Mucosa of rectum (tissue), 2 donors: ENCODE data around the gene SNAPC1.

Source experiments
- H3K27ac ChIP-seq, 2 donors: one replicate each; pipeline ENCODE4 v1.7.0; 2013; ENCODE audit warnings: inconsistent platforms in 2 of 2, low read depth in 2 of 2, low read length in 2 of 2
- H3K27me3 ChIP-seq, 2 donors: one replicate each; pipeline ENCODE4 v1.7.0; 2013; ENCODE audit warnings: low read length in 2 of 2; ENCODE audit not compliant: control insufficient read depth in 2 of 2, insufficient read depth in 2 of 2
- H3K36me3 ChIP-seq, 2 donors: one replicate each; pipeline ENCODE4 v1.7.0; 2013; ENCODE audit warnings: low read length in 2 of 2; ENCODE audit not compliant: control insufficient read depth in 2 of 2, insufficient read depth in 2 of 2
- H3K4me1 ChIP-seq, 2 donors: one replicate each; pipeline ENCODE4 v1.7.0; 2013; ENCODE audit warnings: low read length in 2 of 2, mild to moderate bottlenecking in 1 of 2; ENCODE audit not compliant: control insufficient read depth in 2 of 2, insufficient read depth in 2 of 2
- H3K4me3 ChIP-seq, 2 donors: one replicate each; pipeline ENCODE4 v1.7.0; 2013; ENCODE audit warnings: low read length in 2 of 2
- H3K9ac ChIP-seq, 2 donors: one replicate each; pipeline ENCODE4 v1.7.0; 2013; ENCODE audit warnings: low read length in 2 of 2, low read depth in 1 of 2, mild to moderate bottlenecking in 1 of 2
- H3K9me3 ChIP-seq, 2 donors: one replicate each; pipeline ENCODE4 v1.7.0; 2013; ENCODE audit warnings: low read length in 2 of 2; ENCODE audit not compliant: control insufficient read depth in 2 of 2
- donor health status: healthy.
- donor health status: Normal muscosa, but diverticular disease.

The SNAPC1 gene

DNA sequence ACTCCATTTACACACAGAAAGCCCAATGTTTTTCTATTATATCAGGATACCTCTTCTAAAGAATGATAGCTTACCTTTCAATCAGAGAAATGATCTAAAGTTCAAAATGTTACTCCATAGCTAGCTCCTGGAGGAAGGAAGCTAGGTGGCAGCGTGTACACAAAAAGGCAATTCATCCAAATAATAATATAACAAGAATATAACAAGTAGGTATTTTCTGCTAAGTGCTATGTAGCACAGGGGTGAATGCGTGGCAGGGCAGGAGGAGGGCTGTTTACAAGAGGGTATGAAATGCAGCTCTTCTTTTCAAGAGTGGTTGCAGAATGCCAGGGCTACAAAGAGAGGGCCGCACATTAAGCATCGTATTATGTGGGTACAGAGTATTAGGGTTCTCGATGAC is 663 bp upstream of the SNAPC1 start:
- Histone ChIP-seq H3K27ac (peak overlapping the region; percentile 88 to 93), H3K36me3 (no peaks in the 10 kb centered on the region), H3K4me1 (peaks cover 6 to 8% of the 10 kb centered on the region in 2 donors), H3K4me3 (peak overlapping the region; percentile 97 to 99), H3K27me3 (no peaks in the 10 kb centered on the region), H3K9ac (peak overlapping the region; percentile 81 to 85), H3K9me3 (no peaks in the 10 kb centered on the region)

DNA sequence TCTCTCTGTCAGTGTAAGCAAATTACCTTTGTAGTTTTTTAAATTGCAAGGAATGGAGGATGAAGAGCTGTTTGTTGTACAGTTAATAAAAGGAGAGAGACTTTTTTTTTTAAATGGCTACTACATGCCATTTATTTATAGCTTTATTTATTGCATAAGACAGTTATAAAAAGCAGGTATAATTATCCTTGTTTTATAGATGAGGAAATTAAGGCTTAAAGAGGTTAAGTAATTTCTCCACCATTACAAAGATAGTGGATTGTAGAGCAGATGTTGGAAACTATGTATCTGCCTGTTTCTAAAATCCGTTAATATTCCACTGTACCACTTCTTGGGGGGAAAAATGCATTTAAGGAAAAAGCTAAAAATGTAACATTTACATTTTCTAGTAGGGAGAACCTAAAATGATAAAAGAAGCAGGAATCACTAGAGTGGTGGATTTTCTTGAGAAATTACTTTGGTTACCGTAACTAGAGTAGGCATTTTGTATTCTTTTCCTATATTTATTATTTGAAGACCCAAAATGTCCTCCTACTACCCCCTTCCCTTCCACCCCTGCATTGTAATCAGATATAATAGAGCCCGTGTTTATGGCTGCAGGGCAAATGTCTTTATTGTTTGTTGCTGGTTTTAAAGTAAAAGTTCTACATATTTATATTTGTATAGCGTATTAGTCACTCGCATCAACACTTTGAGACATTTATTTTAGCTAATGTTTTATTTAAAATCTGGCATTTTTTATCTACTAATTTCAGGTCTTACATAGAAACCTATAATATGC is 2.3 kb downstream of the SNAPC1 start:
- Histone ChIP-seq H3K36me3 (peaks cover 0 to 5% of the 10 kb centered on the region in 2 donors), H3K9ac (no peak overlapping the region), H3K27me3 (no peaks in the 10 kb centered on the region), H3K4me1 (peaks cover 6 to 8% of the 10 kb centered on the region in 2 donors), H3K4me3 (no peak overlapping the region), H3K27ac (no peak overlapping the region), H3K9me3 (no peaks in the 10 kb centered on the region)

DNA sequence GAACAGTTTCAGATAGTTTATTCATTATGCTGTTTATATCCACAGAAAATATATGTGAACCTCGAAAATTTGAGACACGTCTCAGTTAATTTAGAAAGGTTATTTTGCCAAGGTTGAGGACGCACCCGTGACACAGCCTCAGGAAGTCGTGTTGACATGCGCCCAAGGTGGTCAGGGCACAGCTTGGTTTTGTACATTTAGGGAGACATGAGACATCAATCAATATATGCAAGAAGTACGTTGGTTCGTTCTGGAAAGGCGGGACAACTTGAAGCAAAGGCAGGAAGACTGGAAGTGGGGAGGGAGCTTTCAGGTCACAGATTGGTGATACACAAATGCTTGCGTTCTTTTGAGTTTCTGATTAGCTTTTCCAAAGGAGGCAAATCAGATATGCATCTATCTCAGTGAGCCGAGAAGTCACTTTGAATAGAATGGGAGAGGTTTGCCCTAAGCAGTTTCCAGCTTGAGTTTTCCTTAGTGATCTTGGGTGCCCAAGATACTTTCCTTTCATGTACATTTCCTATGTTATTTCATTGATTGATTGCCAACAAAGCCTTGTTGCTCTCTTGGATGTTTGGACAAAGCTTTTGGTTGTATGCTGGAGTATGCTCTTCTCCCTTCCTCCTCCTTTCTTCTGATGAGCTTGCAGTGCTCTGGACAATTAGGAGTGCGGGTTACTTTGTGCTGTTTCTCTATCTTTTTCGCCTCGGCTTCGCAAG is 3.2 kb downstream of the SNAPC1 start:
- H3K4me3 ChIP-seq = no peak overlapping the region
- H3K36me3 ChIP-seq = peaks cover 4 to 11% of the 10 kb centered on the region in 2 donors
- H3K9ac ChIP-seq = no peak overlapping the region

DNA sequence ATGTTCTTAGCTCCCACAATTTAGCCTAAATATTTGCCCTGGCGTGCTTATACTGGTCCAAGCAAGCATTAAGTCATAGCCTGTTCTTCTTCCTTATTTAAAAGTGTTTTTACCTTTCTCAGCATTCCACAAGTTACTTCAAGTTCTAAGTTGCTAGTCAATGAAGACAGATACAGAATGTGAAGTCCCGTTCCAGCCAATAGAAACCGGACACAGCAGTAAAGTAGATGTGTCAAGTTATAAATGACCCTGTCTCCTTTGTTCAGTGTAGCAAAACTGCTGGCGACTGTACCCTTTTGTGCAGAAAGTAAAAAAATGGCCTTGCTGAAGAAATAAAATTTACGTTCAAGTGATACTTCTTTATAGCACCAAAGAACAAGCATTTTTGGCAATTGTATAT is 3.9 kb downstream of the SNAPC1 start:
- peaks cover 7 to 14% of the 10 kb centered on the region in 2 donors for H3K36me3 ChIP-seq
- no peak overlapping the region for H3K27ac ChIP-seq
- H3K9me3 ChIP-seq = no peaks in the 10 kb centered on the region
- no peak overlapping the region for H3K4me3 ChIP-seq
- no peaks in the 10 kb centered on the region for H3K27me3 ChIP-seq
- H3K9ac ChIP-seq = no peak overlapping the region
- peaks cover 6 to 8% of the 10 kb centered on the region in 2 donors for H3K4me1 ChIP-seq

More for the DNA sequence above, 3.2 kb downstream of the SNAPC1 start:
- Histone ChIP-seq H3K9me3 (no peaks in the 10 kb centered on the region), H3K27me3 (no peaks in the 10 kb centered on the region), H3K4me1 (peaks cover 6 to 8% of the 10 kb centered on the region in 2 donors), H3K27ac (no peak overlapping the region)

DNA sequence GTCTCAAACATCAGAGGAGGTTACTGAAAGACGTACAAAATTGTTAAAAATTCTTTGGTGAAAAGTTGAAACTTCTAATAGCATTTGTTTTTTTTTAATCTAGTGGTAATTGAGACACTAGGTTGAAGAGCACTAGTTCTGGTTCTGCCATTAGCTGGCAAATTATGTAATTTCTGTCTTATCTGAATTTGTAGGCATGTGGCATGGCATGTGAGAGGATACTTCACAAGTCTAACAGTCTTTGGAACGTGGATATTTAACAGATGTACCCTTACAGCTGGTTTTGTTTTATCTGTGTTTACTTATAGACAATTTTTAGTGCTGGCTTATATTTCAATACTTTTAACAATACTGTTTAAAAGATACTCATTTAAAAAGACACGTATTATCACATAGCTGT is 6.0 kb downstream of the SNAPC1 start:
- Histone ChIP-seq H3K4me3 (no peak overlapping the region), H3K27ac (no peak overlapping the region), H3K9me3 (no peaks in the 10 kb centered on the region), H3K4me1 (peaks cover 0 to 4% of the 10 kb centered on the region in 2 donors), H3K36me3 (peaks cover 7 to 28% of the 10 kb centered on the region in 2 donors), H3K9ac (no peak overlapping the region), H3K27me3 (no peaks in the 10 kb centered on the region)

DNA sequence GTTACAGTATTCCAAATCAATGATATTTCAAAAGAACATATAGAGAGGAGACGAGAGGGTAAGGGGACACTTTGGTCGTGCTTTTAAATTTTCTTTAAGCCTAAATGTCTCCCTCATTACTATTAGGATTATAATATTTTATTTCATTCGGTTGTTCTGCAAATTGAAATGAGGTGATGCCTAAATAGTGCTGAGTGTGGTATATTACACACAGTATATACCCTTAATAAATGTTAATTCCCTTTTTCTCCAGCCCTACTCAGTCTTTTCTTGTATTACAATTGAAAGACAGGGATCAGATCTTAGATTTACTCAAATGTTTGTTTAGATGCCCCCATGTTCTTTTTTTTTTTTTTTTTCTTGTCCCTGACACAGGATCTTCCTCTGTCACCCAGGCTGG is 7.7 kb downstream of the SNAPC1 start:
- Histone ChIP-seq H3K27me3 (no peaks in the 10 kb centered on the region), H3K9ac (no peak overlapping the region), H3K27ac (no peak overlapping the region), H3K4me3 (no peak overlapping the region), H3K4me1 (no peaks in the 10 kb centered on the region), H3K36me3 (peaks cover 10 to 32% of the 10 kb centered on the region in 2 donors), H3K9me3 (no peaks in the 10 kb centered on the region)

DNA sequence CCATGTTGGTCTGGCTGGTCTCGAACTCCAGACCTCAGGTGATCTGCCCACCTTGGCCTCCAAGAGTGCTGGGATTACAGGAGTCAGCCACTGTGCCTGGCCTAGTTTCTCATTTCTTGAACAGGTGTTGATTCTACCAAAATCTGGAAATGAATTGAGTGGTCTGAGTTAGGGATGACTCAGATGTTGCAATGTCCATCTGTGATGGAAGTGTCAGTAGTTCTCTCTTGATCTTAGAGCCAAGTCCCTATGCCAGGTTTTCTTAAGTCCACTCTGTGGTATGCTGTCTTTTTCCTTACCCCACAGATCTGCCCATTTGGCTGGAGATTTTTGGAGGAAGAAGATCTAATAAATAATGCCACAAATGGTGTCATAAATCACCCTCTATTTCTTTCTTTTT is 12.6 kb downstream of the SNAPC1 start:
- no peaks in the 10 kb centered on the region for H3K27me3 ChIP-seq
- H3K9me3 ChIP-seq = no peaks in the 10 kb centered on the region
- no peak overlapping the region for H3K9ac ChIP-seq
- H3K36me3 ChIP-seq = peaks cover 16 to 35% of the 10 kb centered on the region in 2 donors
- H3K4me3 ChIP-seq = no peak overlapping the region
- H3K4me1 ChIP-seq = no peaks in the 10 kb centered on the region
- H3K27ac ChIP-seq = no peak overlapping the region

DNA sequence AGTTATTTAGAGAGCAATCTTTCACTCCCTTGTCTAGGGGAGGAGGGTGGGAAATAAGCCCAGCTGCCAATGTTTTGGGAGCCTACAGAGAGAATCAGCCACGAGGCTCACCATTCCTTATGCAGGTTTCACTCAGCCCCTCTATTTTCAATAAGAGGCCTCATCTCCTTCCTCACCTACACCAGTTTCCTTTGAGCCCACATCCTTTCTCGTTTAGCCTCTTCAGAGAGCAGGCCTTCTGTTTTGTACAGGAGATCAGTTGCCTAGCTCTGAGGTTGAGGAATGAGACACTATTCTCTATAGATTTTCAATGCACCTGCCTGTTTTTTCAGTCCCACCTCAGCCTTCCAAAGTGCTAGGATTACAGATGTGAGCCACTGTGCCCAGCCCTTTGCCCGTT is 17.9 kb downstream of the SNAPC1 start:
- Histone ChIP-seq H3K9me3 (no peaks in the 10 kb centered on the region), H3K36me3 (peaks cover 14 to 31% of the 10 kb centered on the region in 2 donors), H3K27me3 (no peaks in the 10 kb centered on the region), H3K9ac (no peak overlapping the region), H3K27ac (no peak overlapping the region), H3K4me1 (no peaks in the 10 kb centered on the region), H3K4me3 (no peak overlapping the region)

DNA sequence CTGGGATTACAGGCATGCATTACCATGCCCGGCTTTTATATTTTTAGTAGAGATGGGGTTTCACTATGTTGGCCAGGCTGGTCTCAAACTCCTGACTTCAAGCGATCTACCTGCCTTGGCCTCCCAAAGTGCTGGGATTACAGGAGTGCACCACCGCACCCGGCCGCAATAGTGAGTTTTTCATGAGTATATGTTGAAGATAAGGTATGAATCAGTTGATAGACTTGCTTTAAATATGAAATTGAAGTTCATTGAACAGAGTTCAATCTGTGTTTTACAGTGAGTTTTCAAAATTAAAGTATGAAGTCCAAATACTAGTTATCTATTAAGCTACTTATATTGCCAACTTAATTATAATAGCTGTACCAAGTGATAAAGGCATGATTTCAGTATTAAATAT is 35.1 kb downstream of the SNAPC1 start:
- Histone ChIP-seq H3K9ac (no peak overlapping the region), H3K27ac (no peak overlapping the region), H3K9me3 (no peaks in the 10 kb centered on the region), H3K27me3 (no peaks in the 10 kb centered on the region), H3K4me1 (no peaks in the 10 kb centered on the region), H3K36me3 (peaks cover 5 to 7% of the 10 kb centered on the region in 2 donors), H3K4me3 (no peak overlapping the region)

DNA sequence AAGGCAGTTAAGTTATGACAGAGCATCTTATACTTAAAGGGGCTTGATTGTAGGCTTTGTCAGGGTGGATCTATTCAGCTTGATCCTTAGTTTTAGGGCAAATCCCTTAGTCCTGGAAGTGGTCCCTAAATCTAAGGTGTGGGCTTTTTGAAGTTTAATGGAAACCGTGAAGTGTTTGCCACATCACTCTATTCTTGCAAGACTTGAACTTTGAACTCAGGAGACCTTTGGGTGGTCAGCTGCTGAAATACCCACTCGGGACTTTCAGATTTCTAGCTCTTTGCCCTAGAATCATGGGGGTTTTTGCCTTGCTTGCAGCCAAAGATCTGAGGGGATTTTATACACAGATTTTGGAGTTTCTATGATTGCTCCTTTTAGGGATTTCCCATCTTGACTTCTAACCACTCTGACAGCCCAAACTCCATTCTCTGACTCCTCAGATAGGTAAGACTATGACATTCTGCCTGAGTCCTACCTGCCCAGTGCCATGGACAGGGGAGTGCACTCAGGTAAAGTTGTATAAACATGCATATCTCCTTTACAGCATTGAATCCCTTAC is 39.9 kb downstream of the SNAPC1 start:
- H3K27ac ChIP-seq = no peak overlapping the region
- H3K9me3 ChIP-seq = no peaks in the 10 kb centered on the region
- no peaks in the 10 kb centered on the region for H3K4me1 ChIP-seq
- H3K4me3 ChIP-seq = no peak overlapping the region
- no peak overlapping the region for H3K9ac ChIP-seq
- no peaks in the 10 kb centered on the region for H3K27me3 ChIP-seq
- no peaks in the 10 kb centered on the region for H3K36me3 ChIP-seq
